Fibroblast of the aortic adventitia (primary cell): ENCODE measurements around the gene MTMR11. TPM values are rescaled to one million over a fixed set of nuclear protein-coding genes. Genes with fewer than 3 reads are reported as not detected.

Experiments
- DNase-seq: peaks from one replicate; pipeline ENCODE4 v3.0.0-alpha.2; 2010; ENCODE audit warnings: low read depth
- H3K4me3 ChIP-seq: 2 replicates; pipeline ENCODE4 v1.5.1; 2011; ENCODE audit warnings: low read depth, mild to moderate bottlenecking, control low read depth, low read length, moderate library complexity
- CTCF ChIP-seq: IDR thresholded peaks from 2 replicates; pipeline ENCODE4 v1.5.1; 2011; ENCODE audit warnings: mild to moderate bottlenecking, low read length, control low read depth, inconsistent platforms; ENCODE audit not compliant: insufficient read depth
- total RNA-seq: library from RNA; depleted of rRNA; stranded (reverse); fragments of >200 nt; gene quantifications from 2 replicates; pipeline ENCODE4 v1.2.3, GENCODE V29; 2012; ENCODE audit warnings: low replicate concordance

The MTMR11 gene
- total RNA-seq, 1 donor, result 22.1 TPM

GRCh38 chr1:149937759-149938158 is 1.1 kb upstream of the MTMR11 start:
- H3K4me3 ChIP-seq, result no peak overlapping the region
- no peak for DNase-seq
- TF ChIP-seq CTCF, result no peak

GRCh38 chr1:149936992-149937705 is 470 bp upstream of the MTMR11 start:
- H3K4me3 ChIP-seq, result peak overlapping the region; percentile 89
- peak; percentile 53 for DNase-seq
- TF ChIP-seq CTCF, result no peak

GRCh38 chr1:149934356-149934755 is 2.3 kb downstream of the MTMR11 start:
- no peak for TF ChIP-seq CTCF

GRCh38 chr1:149933208-149933607 is 3.5 kb downstream of the MTMR11 start:
- TF ChIP-seq CTCF, result no peak
- DNase-seq, result no peak
- no peak overlapping the region for H3K4me3 ChIP-seq

More at GRCh38 chr1:149934356-149934755, 2.3 kb downstream of the MTMR11 start:
- no peak for DNase-seq
- no peak overlapping the region for H3K4me3 ChIP-seq

GRCh38 chr1:149932474-149932873 is 4.2 kb downstream of the MTMR11 start:
- no peak for DNase-seq
- no peak for TF ChIP-seq CTCF
- no peak overlapping the region for H3K4me3 ChIP-seq

- no peak for TF ChIP-seq CTCF
- peak; percentile 33 for DNase-seq
- H3K4me3 ChIP-seq, result no peak overlapping the region
Measured at GRCh38 chr1:149931212-149931790, 5.4 kb downstream of the MTMR11 start.

GRCh38 chr1:149929856-149930255 is 6.8 kb downstream of the MTMR11 start:
- no peak for TF ChIP-seq CTCF
- DNase-seq, result no peak
- H3K4me3 ChIP-seq, result no peak overlapping the region
